Retinal pigment epithelial cell (primary cell): Measurements from ENCODE around the gene ATRX.
"Not testable (repeated sequence)": the region's sequence is repeated elsewhere in the genome, so short reads cannot be mapped to it uniquely, and the experiment has no call there.

Experiments used
- DNase-seq: peaks from one replicate; pipeline ENCODE4 v3.0.0-alpha.2; 2010; ENCODE audit warnings: low read depth
- H3K4me3 ChIP-seq: 2 replicates; pipeline ENCODE4 v1.5.1; 2011; ENCODE audit warnings: mild to moderate bottlenecking, low read length, control low read depth, moderate library complexity
- TF ChIP-seq, protein P1 (sequence below): conservative IDR thresholded peaks from 2 replicates; pipeline ENCODE4 v1.5.1; 2011; ENCODE audit warnings: low read depth, low read length, control low read depth, inconsistent platforms

ATRX gene

DNA sequence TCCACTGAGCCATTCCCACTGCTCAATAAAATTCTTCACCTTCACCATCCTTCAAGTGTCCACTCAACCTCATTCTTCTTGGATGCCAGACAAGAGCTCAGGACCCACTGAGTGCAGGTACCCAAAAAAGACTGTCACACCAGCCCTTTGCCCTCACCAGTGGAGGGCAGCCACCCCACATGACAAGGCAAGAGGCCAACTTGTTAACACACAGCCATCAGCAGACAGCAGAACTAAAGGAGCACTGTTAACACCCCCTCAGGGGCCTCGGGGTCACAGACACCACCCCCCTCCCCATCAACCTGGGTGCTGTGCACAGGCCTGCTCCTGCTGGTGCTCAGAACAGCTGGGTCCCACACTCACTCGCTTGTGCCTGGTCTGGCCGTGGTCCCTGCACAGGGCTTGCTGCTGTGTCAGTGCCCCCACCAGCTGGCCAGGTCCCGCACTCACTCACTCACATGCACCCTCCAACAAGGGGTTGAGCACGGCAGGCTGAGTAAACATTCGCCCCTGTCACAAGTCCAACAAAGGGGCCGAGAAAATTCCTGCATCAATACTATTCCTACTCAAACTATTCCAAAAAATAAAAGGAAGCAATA lies 54.1 kb downstream of the ATRX start:
- no peak for DNase-seq
- TF ChIP-seq, protein P1, sequence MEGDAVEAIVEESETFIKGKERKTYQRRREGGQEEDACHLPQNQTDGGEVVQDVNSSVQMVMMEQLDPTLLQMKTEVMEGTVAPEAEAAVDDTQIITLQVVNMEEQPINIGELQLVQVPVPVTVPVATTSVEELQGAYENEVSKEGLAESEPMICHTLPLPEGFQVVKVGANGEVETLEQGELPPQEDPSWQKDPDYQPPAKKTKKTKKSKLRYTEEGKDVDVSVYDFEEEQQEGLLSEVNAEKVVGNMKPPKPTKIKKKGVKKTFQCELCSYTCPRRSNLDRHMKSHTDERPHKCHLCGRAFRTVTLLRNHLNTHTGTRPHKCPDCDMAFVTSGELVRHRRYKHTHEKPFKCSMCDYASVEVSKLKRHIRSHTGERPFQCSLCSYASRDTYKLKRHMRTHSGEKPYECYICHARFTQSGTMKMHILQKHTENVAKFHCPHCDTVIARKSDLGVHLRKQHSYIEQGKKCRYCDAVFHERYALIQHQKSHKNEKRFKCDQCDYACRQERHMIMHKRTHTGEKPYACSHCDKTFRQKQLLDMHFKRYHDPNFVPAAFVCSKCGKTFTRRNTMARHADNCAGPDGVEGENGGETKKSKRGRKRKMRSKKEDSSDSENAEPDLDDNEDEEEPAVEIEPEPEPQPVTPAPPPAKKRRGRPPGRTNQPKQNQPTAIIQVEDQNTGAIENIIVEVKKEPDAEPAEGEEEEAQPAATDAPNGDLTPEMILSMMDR, result no peak

DNA sequence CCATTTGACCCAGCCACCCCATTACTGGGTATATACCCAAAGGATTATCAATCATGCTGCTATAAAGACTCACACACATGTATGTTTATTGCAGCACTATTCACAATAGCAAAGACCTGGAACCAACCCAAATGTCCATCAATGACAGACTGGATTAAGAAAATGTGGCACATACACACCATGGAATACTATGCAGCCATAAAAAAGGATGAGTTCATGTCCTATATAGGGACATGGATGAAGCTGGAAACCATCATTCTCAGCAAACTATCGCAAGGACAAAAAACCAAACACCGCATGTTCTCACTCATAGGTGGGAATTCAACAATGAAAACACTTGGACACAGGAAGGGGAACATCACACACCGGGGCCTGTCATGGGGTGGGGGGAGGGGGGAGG lies 59.9 kb downstream of the ATRX start:
- DNase-seq, H3K4me3 ChIP-seq: not testable (repeated sequence)

More for the DNA sequence above, 54.1 kb downstream of the ATRX start:
- no peak overlapping the region for H3K4me3 ChIP-seq

DNA sequence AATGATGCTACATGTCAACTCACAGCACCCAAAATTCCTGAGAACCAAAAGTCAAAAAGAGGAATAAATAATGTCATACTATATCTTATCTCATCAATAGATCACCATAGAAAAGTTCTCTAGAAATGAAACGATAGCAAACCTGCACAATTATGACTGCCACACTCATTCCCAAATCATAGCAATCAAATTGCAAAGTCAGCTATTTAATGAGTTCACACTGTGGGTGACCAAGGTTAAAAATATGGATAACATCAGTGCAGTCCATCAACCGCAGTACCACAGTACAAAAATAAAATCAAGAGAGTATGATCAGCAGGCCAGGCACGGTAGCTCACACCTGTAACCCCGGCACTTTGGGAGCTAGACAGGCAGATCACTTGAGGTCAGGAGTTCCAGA lies 62.3 kb downstream of the ATRX start:
- no peak for DNase-seq
- TF ChIP-seq, protein P1, result no peak
- no peak overlapping the region for H3K4me3 ChIP-seq

DNA sequence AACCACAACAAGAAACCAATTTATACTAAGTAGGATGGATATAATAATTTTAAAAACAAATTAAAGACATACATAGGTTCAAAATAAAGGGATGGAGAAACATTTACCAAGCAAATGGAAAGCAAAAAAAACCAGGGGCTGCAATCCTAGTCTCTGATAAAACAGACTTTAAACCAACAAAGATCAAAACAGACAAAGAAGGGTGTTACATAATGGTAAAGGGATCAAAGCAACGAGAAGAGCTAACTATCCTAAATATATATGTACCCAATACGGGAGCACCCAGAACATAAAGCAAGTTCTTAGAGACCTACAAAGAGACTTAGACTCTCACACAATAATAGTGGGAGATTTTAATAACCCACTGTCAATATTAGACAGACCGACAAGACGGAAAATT lies 66.6 kb downstream of the ATRX start:
- TF ChIP-seq, protein P1, result no peak

DNA sequence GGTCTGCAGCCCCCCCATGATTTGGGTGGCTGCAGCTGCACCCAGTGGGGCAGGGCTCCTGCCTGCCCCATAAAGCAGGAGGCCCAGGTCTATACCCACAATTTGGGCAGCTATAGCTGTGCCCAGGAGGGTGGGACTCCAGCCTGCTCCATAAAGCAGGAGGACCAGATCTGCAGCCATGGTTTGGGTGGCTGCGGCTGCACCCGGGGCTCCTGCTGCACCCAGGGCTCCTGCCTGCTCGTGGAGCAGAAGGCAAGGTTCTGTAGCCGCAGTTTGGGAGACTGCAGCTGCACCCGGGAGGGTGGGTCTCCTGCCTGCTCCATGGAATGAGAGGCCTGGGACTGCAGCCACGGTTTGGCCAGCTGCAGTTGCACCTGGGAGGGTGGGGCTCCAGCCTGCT lies 81.1 kb downstream of the ATRX start:
- DNase-seq, result no peak
- H3K4me3 ChIP-seq, result no peak overlapping the region
- TF ChIP-seq, protein P1, result no peak

More for the DNA sequence above, 66.6 kb downstream of the ATRX start:
- no peak overlapping the region for H3K4me3 ChIP-seq
- DNase-seq, result no peak

DNA sequence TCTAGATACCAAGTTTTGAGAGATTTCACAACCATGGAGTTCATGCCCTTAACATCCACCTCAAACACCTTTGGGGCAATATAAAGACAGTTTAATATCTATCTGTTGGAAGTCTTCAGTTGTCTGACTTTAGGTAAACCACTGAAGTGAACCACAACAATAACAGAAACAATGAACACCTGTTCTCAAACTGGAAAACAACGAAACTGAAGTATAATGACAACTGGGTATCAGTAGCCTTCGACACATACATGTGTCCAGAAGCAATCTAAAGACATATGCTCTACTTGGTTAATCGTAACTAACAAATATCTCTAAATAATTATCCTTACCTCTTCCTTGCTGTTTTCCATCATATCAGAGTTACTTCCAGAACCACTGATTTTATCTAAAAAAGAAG lies 87.8 kb downstream of the ATRX start:
- TF ChIP-seq, protein P1, result no peak
- H3K4me3 ChIP-seq, result no peak overlapping the region
- no peak for DNase-seq

DNA sequence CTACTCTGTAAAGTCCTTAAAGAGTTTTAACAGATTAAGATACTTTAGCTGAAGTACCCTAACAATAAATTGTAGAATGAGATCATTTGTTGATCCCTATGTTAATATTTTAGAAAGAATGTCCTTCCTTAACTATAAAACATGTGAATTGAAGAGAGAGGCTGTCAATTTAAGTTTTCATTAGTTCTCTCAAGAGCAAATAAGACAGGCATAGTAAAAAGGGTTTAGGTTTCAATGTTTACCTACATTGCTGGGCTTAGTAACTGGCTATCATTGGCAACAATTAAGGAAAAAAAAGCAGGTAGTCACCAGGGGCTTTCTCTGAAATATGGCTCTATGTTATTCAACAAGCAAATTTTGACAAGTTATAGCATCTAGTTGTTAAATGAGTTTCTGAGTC lies 91.5 kb downstream of the ATRX start:
- no peak overlapping the region for H3K4me3 ChIP-seq
- TF ChIP-seq, protein P1, result no peak
- DNase-seq, result no peak
